IMR-90 (cell line): ENCODE results near the gene F10. TPM values are rescaled to one million over a fixed set of nuclear protein-coding genes. Genes with fewer than 3 reads are reported as not detected.

Experiments
- ATAC-seq: fragments of 200-7000 bp; cut with Tn5 transposase; 2 replicates; pipeline ENCODE4 v1.9.1; 2020; ENCODE audit warnings: low read depth, mild to moderate bottlenecking, moderate library complexity
- BruUV-seq: library from RNA; stranded (reverse); fragments of 400-500 nt; replicated peaks from 2 replicates; lab custom pipeline; 2021; lab: Mats Ljungman, UMichigan
- CTCF ChIA-PET: fragments of 300-600 bp; formaldehyde crosslinking; extraction: SDS; loops from one replicate; lab custom pipeline; 2021; ENCODE audit warnings: antibody characterized with exemption; lab: Yijun Ruan, JAX
- POLR2A ChIA-PET: fragments of 300-600 bp; sonication (Branson Sonifier 250); formaldehyde crosslinking; loops from one replicate; lab custom pipeline; 2022; ENCODE audit warnings: antibody characterized with exemption; ENCODE audit not compliant: unreplicated experiment; lab: Charles Lee
- DNase-seq: peaks from one replicate; pipeline ENCODE4 v3.0.0; 2013
- H2AFZ ChIP-seq: replicated peaks from 2 replicates; pipeline ENCODE3; 2013; ENCODE audit warnings: low read length, mild to moderate bottlenecking; ENCODE audit not compliant: poor library complexity
- H2AK5ac ChIP-seq: 2 replicates; pipeline ENCODE4 v1.6.1; 2013; ENCODE audit warnings: low read depth, low read length, inconsistent platforms
- H2AK9ac ChIP-seq: replicated peaks from 2 replicates; pipeline ENCODE3; 2013; ENCODE audit warnings: mild to moderate bottlenecking, low read depth, low read length, moderate library complexity; ENCODE audit not compliant: poor library complexity
- H2BK120ac ChIP-seq: 2 replicates; pipeline ENCODE4 v1.6.1; 2013; ENCODE audit warnings: low read depth, low read length, inconsistent platforms
- H2BK15ac ChIP-seq: 3 replicates; pipeline ENCODE4 v1.6.1; 2013; ENCODE audit warnings: low read depth, low read length, inconsistent platforms
- H2BK20ac ChIP-seq: 2 replicates; pipeline ENCODE4 v1.6.1; 2013; ENCODE audit warnings: low read depth, mild to moderate bottlenecking, inconsistent platforms, low read length, moderate library complexity
- H2BK5ac ChIP-seq: 2 replicates; pipeline ENCODE4 v1.6.1; 2013; ENCODE audit warnings: mild to moderate bottlenecking, low read depth, low read length, inconsistent platforms; ENCODE audit not compliant: poor library complexity, severe bottlenecking
- H3K14ac ChIP-seq: replicated peaks from 2 replicates; pipeline ENCODE4 v1.6.1; 2013; ENCODE audit warnings: low read depth, low read length, inconsistent platforms
- H3K18ac ChIP-seq: 2 replicates; pipeline ENCODE4 v1.6.1; 2013; ENCODE audit warnings: low read depth, low read length, control low read depth
- H3K23ac ChIP-seq: 2 replicates; pipeline ENCODE4 v1.6.1; 2013; ENCODE audit warnings: low read depth, low read length, inconsistent platforms
- H3K27ac ChIP-seq: 2 replicates; pipeline ENCODE4 v1.5.1; 2013; ENCODE audit warnings: mild to moderate bottlenecking, control low read depth, low read length; ENCODE audit not compliant: insufficient read depth
- H3K27me3 ChIP-seq: 2 replicates; pipeline ENCODE4 v1.6.1; 2013; ENCODE audit warnings: low read length; ENCODE audit not compliant: control insufficient read depth, insufficient read depth
- H3K36me3 ChIP-seq: 2 replicates; pipeline ENCODE4 v1.6.1; 2013; ENCODE audit warnings: low read length, mixed read lengths; ENCODE audit not compliant: control insufficient read depth, insufficient read depth
- H3K4ac ChIP-seq: 2 replicates; pipeline ENCODE4 v1.6.1; 2013; ENCODE audit warnings: low read depth, low read length, inconsistent platforms
- H3K4me1 ChIP-seq: 2 replicates; pipeline ENCODE4 v1.6.1; 2013; ENCODE audit warnings: low read length, mixed read lengths; ENCODE audit not compliant: control insufficient read depth, insufficient read depth
- H3K4me2 ChIP-seq: 2 replicates; pipeline ENCODE4 v1.6.1; 2013; ENCODE audit warnings: low read depth, mild to moderate bottlenecking, control low read depth, low read length, moderate library complexity
- H3K4me3 ChIP-seq: 2 replicates; pipeline ENCODE4 v1.5.1; 2013; ENCODE audit warnings: low read depth, mild to moderate bottlenecking, control low read depth, low read length, moderate library complexity; ENCODE audit not compliant: insufficient read depth
- H3K56ac ChIP-seq: 2 replicates; pipeline ENCODE4 v1.6.1; 2013; ENCODE audit warnings: low read length, inconsistent platforms; ENCODE audit not compliant: insufficient read depth; ENCODE audit errors: extremely low read depth
- H3K79me1 ChIP-seq, 2 experiments: 2 replicates each; pipeline ENCODE4 v1.6.1; 2013; ENCODE audit warnings: low read length in 2 of 2, inconsistent platforms in 1 of 2, low read depth in 1 of 2
- H3K9ac ChIP-seq: 2 replicates; pipeline ENCODE4 v1.6.1; 2013; ENCODE audit warnings: low read depth, low read length, control low read depth
- H3K9me1 ChIP-seq: 2 replicates; pipeline ENCODE4 v1.6.1; 2013; ENCODE audit warnings: low read length, inconsistent platforms; ENCODE audit not compliant: insufficient read depth
- H3K9me3 ChIP-seq: 2 replicates; pipeline ENCODE4 v1.6.1; 2013; ENCODE audit warnings: low read length; ENCODE audit not compliant: control insufficient read depth, insufficient read depth
- H4K20me1 ChIP-seq: 2 replicates; pipeline ENCODE4 v1.6.1; 2013; ENCODE audit warnings: low read length, inconsistent platforms; ENCODE audit not compliant: insufficient read depth
- H4K5ac ChIP-seq: 2 replicates; pipeline ENCODE4 v1.6.1; 2013; ENCODE audit warnings: mild to moderate bottlenecking, low read depth, low read length, control low read depth
- H4K8ac ChIP-seq, 2 experiments: 2 replicates each; pipeline ENCODE4 v1.6.1; 2013; ENCODE audit warnings: low read depth in 2 of 2, low read length in 2 of 2, control low read depth in 1 of 2, inconsistent platforms in 1 of 2
- H4K91ac ChIP-seq: 2 replicates; pipeline ENCODE4 v1.6.1; 2013; ENCODE audit warnings: low read depth, low read length, inconsistent platforms; ENCODE audit not compliant: insufficient read depth
- BHLHE40 ChIP-seq: fragments of 150-350 bp; IDR thresholded peaks from 2 replicates; pipeline ENCODE4 v1.6.1; 2016; ENCODE audit warnings: mild to moderate bottlenecking, low read depth, low read length
- CEBPB ChIP-seq: IDR thresholded peaks from 2 replicates; pipeline ENCODE4 v1.6.1; 2012; ENCODE audit warnings: low read depth, low read length, improper control_type of control experiment
- CHD1 ChIP-seq: IDR thresholded peaks from 2 replicates; pipeline ENCODE4 v1.6.1; 2012; ENCODE audit warnings: low read depth, low read length, improper control_type of control experiment
- MAFK ChIP-seq: IDR thresholded peaks from 2 replicates; pipeline ENCODE4 v1.6.1; 2012; ENCODE audit warnings: low read depth, low read length, improper control_type of control experiment
- MAZ ChIP-seq: IDR thresholded peaks from 2 replicates; pipeline ENCODE4 v1.6.1; 2012; ENCODE audit warnings: low read depth, mild to moderate bottlenecking, low read length, improper control_type of control experiment, moderate library complexity, borderline replicate concordance
- MXI1 ChIP-seq: IDR thresholded peaks from 2 replicates; pipeline ENCODE4 v1.6.1; 2012; ENCODE audit warnings: low read depth, mild to moderate bottlenecking, low read length, moderate library complexity, borderline replicate concordance
- POLR2A ChIP-seq: IDR thresholded peaks from 2 replicates; pipeline ENCODE4 v1.6.1; 2012; ENCODE audit warnings: mild to moderate bottlenecking, low read depth, low read length
- RAD21 ChIP-seq: IDR thresholded peaks from 2 replicates; pipeline ENCODE4 v1.6.1; 2012; ENCODE audit warnings: low read length, improper control_type of control experiment
- RCOR1 ChIP-seq: IDR thresholded peaks from 2 replicates; pipeline ENCODE4 v1.6.1; 2012; ENCODE audit warnings: mild to moderate bottlenecking, low read length, improper control_type of control experiment; ENCODE audit not compliant: insufficient replicate concordance
- RFX5 ChIP-seq: IDR thresholded peaks from 2 replicates; pipeline ENCODE4 v1.8.0; 2012; ENCODE audit warnings: low read depth, mild to moderate bottlenecking, low read length, moderate library complexity
- SMC3 ChIP-seq: fragments of 150-350 bp; IDR thresholded peaks from 2 replicates; pipeline ENCODE4 v1.6.1; 2016; ENCODE audit warnings: low read depth, mild to moderate bottlenecking, antibody characterized with exemption, low read length, moderate library complexity
- WGBS, 2 experiments: methylation state at CpG; one replicate each; pipeline versions ENCODE4 v1.1.5 to v1.1.7; 2013; ENCODE audit warnings: missing lambda C conversion rate in 2 of 2; ENCODE audit not compliant: insufficient read length in 1 of 2; ENCODE audit errors: extremely low coverage in 2 of 2; 5-methylcytosine and 5-hydroxymethylcytosine counted together
- dilution Hi-C: fragments of 300-500 bp; cut with HindIII; formaldehyde crosslinking; loops from one replicate; pipeline ENCODE4 v1.14.3; 2018; ENCODE audit warnings: low sequenced_read_pairs; ENCODE audit not compliant: unreplicated experiment
- in situ Hi-C: fragments of 300-500 bp; cut with MboI; formaldehyde crosslinking; loops from 3 replicates; pipeline ENCODE4 v1.14.3; 2019; ENCODE audit warnings: low sequenced_read_pairs, inconsistent platforms, mixed read lengths
- intact Hi-C: fragments of 100-400 bp; cut with micrococcal nuclease; formaldehyde crosslinking; loops from 2 replicates; pipeline ENCODE4 v1.10.0; 2022
- polyA plus RNA-seq, 3 experiments: library from polyadenylated mRNA; depleted of rRNA; stranded (reverse); fragments of >200 nt; gene quantifications; 2 replicates each; pipeline ENCODE4 v1.2.3, GENCODE V29; 2012; ENCODE audit warnings: low replicate concordance in 1 of 3
- total RNA-seq: library from RNA; depleted of rRNA; stranded (reverse); fragments of >200 nt; gene quantifications from 2 replicates; pipeline ENCODE4 v1.2.3, GENCODE V29; 2012
- TF ChIP-seq, protein P1 (sequence below): fragments of 150-350 bp; IDR thresholded peaks from 2 replicates; pipeline ENCODE4 v1.6.1; 2016; ENCODE audit warnings: low read depth, mild to moderate bottlenecking, low read length, moderate library complexity, borderline replicate concordance
- TF ChIP-seq, protein P2 (sequence below): conservative IDR thresholded peaks from 2 replicates; pipeline ENCODE4 v1.5.1; 2012; ENCODE audit warnings: mild to moderate bottlenecking, low read depth, low read length, improper control_type of control experiment
- TF ChIP-seq, protein P3 (sequence below): fragments of 150-350 bp; IDR thresholded peaks from 2 replicates; pipeline ENCODE4 v1.6.1; 2017; ENCODE audit warnings: mild to moderate bottlenecking, antibody characterized with exemption, low read length, low read depth

Gene F10
- total and polyA plus RNA-seq, 2 of the 4 experiments (the other 2 are of a cell fraction) = 9.1 to 19.5 TPM

DNA sequence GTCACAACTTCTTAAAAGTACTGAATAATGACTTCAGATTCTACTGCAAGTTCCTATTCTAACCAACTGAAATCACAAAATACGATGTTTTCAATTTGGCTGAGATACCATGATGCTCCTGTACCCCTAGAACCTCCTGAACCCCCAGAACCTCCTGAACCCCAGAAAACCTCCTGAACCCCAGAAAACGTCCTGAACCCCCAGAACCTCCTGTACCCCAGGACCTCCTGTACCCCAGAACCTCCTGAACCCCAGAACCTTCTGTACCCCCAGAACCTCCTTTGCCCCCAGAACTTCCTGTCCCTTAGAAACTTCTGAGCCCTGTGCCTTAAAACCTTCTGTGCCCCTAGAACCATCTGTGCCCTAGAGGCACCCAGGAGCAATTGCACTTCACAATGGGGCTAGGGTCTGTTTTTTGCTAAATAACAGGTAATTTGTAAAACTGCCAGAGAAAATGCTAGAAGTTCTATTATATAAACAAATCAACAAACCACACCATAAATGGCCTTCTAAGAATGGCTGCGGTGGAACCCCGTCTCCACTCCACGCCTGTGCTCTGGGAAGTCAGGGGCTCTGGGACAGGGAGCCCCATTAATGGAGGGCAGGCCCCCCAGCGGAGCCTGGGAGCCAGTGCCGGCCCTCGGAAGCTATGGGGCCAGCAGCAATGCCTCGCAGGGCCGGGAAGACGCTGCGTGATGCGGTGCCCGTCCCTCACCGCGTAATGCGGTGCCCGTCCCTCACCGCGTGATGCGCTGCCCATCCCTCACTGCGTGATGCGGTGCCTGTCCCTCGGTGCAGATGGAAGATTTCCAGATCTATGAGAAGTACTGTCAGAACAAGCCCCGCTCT lies 38.3 kb upstream of the F10 start:
- 93% methylated on average over 21 of the region's 25 CpGs; no CpG with 5 or more reads in 1 of the 2 experiments for WGBS, 2 experiments
- no peak overlapping the region for H2BK5ac ChIP-seq
- H3K27me3 ChIP-seq = peaks cover 48% of the 10 kb centered on the region
- no peak overlapping the region for H4K5ac ChIP-seq
- ChIA-PET CTCF (interaction anchor here (0.5 kb wide), 1 partner anchor 123 kb away, joined by 3 read pairs; no protein-coding TSS in a partner anchor), POLR2A (no interaction called here)
- H2AFZ ChIP-seq = no peak overlapping the region
- no peak overlapping the region for H2BK15ac ChIP-seq
- no peaks in the 10 kb centered on the region; the same call in 1 of the 2 replicates for H3K4me1 ChIP-seq
- H4K20me1 ChIP-seq = no peaks in the 10 kb centered on the region
- in situ Hi-C loops = no loop called here
- dilution Hi-C loops = no loop called here
- H3K14ac ChIP-seq = no peak overlapping the region
- no peak overlapping the region for H3K23ac ChIP-seq
- H2BK20ac ChIP-seq = no peak overlapping the region
- H3K18ac ChIP-seq = no peak overlapping the region
- H4K8ac ChIP-seq = no peak overlapping the region
- H3K9me1 ChIP-seq = no peaks in the 10 kb centered on the region
- H3K27ac ChIP-seq = no peak overlapping the region
- H3K4me2 ChIP-seq = no peak overlapping the region
- H2BK120ac ChIP-seq = no peak overlapping the region
- no peak overlapping the region for H2AK5ac ChIP-seq
- no peaks in the 10 kb centered on the region for H3K79me1 ChIP-seq
- no peak overlapping the region for H4K91ac ChIP-seq
- no peak overlapping the region for H3K56ac ChIP-seq
- no peaks in the 10 kb centered on the region; the same call in 1 of the 2 replicates for H3K9me3 ChIP-seq
- no peaks in the 10 kb centered on the region for H3K36me3 ChIP-seq
- ATAC-seq (no peak), DNase-seq (no peak)
- no peak overlapping the region for H3K4ac ChIP-seq
- TF ChIP-seq CHD1 = no peak
- TF ChIP-seq POLR2A = no peak
- no peak for TF ChIP-seq MXI1
- TF ChIP-seq SMC3 = no peak
- TF ChIP-seq, protein P1, sequence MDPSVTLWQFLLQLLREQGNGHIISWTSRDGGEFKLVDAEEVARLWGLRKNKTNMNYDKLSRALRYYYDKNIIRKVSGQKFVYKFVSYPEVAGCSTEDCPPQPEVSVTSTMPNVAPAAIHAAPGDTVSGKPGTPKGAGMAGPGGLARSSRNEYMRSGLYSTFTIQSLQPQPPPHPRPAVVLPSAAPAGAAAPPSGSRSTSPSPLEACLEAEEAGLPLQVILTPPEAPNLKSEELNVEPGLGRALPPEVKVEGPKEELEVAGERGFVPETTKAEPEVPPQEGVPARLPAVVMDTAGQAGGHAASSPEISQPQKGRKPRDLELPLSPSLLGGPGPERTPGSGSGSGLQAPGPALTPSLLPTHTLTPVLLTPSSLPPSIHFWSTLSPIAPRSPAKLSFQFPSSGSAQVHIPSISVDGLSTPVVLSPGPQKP = no peak
- TF ChIP-seq, protein P2, sequence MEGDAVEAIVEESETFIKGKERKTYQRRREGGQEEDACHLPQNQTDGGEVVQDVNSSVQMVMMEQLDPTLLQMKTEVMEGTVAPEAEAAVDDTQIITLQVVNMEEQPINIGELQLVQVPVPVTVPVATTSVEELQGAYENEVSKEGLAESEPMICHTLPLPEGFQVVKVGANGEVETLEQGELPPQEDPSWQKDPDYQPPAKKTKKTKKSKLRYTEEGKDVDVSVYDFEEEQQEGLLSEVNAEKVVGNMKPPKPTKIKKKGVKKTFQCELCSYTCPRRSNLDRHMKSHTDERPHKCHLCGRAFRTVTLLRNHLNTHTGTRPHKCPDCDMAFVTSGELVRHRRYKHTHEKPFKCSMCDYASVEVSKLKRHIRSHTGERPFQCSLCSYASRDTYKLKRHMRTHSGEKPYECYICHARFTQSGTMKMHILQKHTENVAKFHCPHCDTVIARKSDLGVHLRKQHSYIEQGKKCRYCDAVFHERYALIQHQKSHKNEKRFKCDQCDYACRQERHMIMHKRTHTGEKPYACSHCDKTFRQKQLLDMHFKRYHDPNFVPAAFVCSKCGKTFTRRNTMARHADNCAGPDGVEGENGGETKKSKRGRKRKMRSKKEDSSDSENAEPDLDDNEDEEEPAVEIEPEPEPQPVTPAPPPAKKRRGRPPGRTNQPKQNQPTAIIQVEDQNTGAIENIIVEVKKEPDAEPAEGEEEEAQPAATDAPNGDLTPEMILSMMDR = no peak
- TF ChIP-seq, protein P3, sequence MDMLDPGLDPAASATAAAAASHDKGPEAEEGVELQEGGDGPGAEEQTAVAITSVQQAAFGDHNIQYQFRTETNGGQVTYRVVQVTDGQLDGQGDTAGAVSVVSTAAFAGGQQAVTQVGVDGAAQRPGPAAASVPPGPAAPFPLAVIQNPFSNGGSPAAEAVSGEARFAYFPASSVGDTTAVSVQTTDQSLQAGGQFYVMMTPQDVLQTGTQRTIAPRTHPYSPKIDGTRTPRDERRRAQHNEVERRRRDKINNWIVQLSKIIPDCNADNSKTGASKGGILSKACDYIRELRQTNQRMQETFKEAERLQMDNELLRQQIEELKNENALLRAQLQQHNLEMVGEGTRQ = no peak
- TF ChIP-seq RFX5 = no peak
- TF ChIP-seq MAZ = no peak
- TF ChIP-seq BHLHE40 = no peak
- TF ChIP-seq CEBPB = no peak
- TF ChIP-seq RCOR1 = no peak
- no peak for TF ChIP-seq MAFK
- TF ChIP-seq RAD21 = no peak
- intact Hi-C loops = no loop called here
- no peak overlapping the region for H3K9ac ChIP-seq
- BruUV-seq = no TSS peak
- H3K4me3 ChIP-seq = no peak overlapping the region
- H2AK9ac ChIP-seq = no peak overlapping the region
